Liver (tissue), 3 donors: ENCODE data around the gene TMSB4X.

ENCODE experiments used
- CTCF ChIP-seq: fragments of 150-350 bp; IDR thresholded peaks from 2 replicates; pipeline ENCODE4 v1.5.1; 2017; ENCODE audit warnings: improper control_type of control experiment, low read depth, low read length; ENCODE audit not compliant: missing input control
- EGR1 ChIP-seq, 2 donors: IDR thresholded peaks; 2 replicates each; pipeline ENCODE4 v1.6.1; 2016 to 2018; ENCODE audit warnings: antibody characterized with exemption in 2 of 2, low read depth in 2 of 2
- GABPA ChIP-seq, 2 donors: IDR thresholded peaks in 1 of 2; conservative IDR thresholded peaks in 1 of 2; 2 replicates each; pipeline ENCODE4 v1.6.1; 2016; ENCODE audit warnings: antibody characterized with exemption in 2 of 2, mild to moderate bottlenecking in 1 of 2, moderate library complexity in 1 of 2
- MAX ChIP-seq: IDR thresholded peaks from 2 replicates; pipeline ENCODE4 v1.6.1; 2016; ENCODE audit warnings: antibody characterized with exemption
- RAD21 ChIP-seq, 2 donors: IDR thresholded peaks; 2 replicates each; pipeline ENCODE4 v1.6.1; 2016; ENCODE audit warnings: antibody characterized with exemption in 2 of 2, mild to moderate bottlenecking in 2 of 2
- RXRA ChIP-seq, 2 donors: IDR thresholded peaks; 2 replicates each; pipeline ENCODE4 v1.6.1; 2017 to 2018; ENCODE audit warnings: antibody characterized with exemption in 2 of 2, mild to moderate bottlenecking in 1 of 2
- SP1 ChIP-seq: IDR thresholded peaks from 2 replicates; pipeline ENCODE4 v1.6.1; 2018; ENCODE audit warnings: antibody characterized with exemption, mild to moderate bottlenecking
- TAF1 ChIP-seq: conservative IDR thresholded peaks from 2 replicates; pipeline ENCODE4 v1.6.1; 2016; ENCODE audit warnings: antibody characterized with exemption, mild to moderate bottlenecking
- ZBTB33 ChIP-seq: IDR thresholded peaks from 2 replicates; pipeline ENCODE4 v1.6.1; 2016; ENCODE audit warnings: antibody characterized with exemption
- TF ChIP-seq, protein P1 (sequence below): IDR thresholded peaks from 2 replicates; pipeline ENCODE4 v1.6.1; 2016; ENCODE audit warnings: antibody characterized with exemption
- TF ChIP-seq, protein P2 (sequence below): IDR thresholded peaks from 2 replicates; pipeline ENCODE4 v1.6.1; 2016; ENCODE audit warnings: antibody characterized with exemption, mild to moderate bottlenecking
- donor health status: healthy.
- donor health status: healthy.

DNA sequence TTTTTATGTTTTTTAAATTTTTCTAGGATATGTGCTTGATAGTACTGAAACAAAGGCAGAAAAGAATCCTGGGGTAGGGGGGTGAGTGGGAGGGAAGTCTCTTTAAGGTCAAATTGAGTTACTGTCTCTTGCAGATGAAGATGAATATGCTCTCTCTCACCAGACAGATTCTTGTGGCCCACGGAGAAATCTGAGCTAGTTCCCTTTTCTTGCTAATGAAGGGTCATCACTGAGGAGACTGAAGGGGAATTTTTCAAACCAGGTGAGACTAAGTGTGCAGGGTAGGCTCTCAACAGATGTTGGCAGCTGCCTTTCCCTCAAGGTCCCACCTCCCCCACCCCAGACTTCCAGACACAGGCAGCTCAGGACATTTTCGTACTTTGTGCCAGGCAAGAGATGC, 48.0 kb downstream of the TMSB4X start:
- TF ChIP-seq CTCF (no peak), SP1 (no peak), RAD21 (IDR thresholded peaks at IDR 0.05) (no peak), GABPA (IDR thresholded peaks at IDR 0.05 in 1 of 2, conservative IDR thresholded peaks at IDR 0.05 in 1 of 2) (no peak), EGR1 (IDR thresholded peaks at IDR 0.05; ENCODE audit: low read depth in 2 of 2) (no peak), MAX (no peak), ZBTB33 (no peak), TAF1 (no peak), RXRA (IDR thresholded peaks at IDR 0.05) (no peak)
- TF ChIP-seq, protein P1, sequence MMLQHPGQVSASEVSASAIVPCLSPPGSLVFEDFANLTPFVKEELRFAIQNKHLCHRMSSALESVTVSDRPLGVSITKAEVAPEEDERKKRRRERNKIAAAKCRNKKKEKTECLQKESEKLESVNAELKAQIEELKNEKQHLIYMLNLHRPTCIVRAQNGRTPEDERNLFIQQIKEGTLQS = no peak
- TF ChIP-seq, protein P2, sequence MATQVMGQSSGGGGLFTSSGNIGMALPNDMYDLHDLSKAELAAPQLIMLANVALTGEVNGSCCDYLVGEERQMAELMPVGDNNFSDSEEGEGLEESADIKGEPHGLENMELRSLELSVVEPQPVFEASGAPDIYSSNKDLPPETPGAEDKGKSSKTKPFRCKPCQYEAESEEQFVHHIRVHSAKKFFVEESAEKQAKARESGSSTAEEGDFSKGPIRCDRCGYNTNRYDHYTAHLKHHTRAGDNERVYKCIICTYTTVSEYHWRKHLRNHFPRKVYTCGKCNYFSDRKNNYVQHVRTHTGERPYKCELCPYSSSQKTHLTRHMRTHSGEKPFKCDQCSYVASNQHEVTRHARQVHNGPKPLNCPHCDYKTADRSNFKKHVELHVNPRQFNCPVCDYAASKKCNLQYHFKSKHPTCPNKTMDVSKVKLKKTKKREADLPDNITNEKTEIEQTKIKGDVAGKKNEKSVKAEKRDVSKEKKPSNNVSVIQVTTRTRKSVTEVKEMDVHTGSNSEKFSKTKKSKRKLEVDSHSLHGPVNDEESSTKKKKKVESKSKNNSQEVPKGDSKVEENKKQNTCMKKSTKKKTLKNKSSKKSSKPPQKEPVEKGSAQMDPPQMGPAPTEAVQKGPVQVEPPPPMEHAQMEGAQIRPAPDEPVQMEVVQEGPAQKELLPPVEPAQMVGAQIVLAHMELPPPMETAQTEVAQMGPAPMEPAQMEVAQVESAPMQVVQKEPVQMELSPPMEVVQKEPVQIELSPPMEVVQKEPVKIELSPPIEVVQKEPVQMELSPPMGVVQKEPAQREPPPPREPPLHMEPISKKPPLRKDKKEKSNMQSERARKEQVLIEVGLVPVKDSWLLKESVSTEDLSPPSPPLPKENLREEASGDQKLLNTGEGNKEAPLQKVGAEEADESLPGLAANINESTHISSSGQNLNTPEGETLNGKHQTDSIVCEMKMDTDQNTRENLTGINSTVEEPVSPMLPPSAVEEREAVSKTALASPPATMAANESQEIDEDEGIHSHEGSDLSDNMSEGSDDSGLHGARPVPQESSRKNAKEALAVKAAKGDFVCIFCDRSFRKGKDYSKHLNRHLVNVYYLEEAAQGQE = no peak
